SK-N-SH (cell line): ENCODE measurements around the gene NR2F1-AS1. TPM values are rescaled to one million over a fixed set of nuclear protein-coding genes. Genes with fewer than 3 reads are reported as not detected.

ENCODE experiments used
- CTCF ChIA-PET: fragments of 300-600, 350-600 bp; formaldehyde crosslinking; extraction: SDS; loops from one replicate; lab custom pipeline; 2021; lab: Yijun Ruan, JAX
- POLR2A ChIA-PET: fragments of 350-600 bp; sonication (Branson Sonifier 250); formaldehyde crosslinking; extraction: SDS; loops from one replicate; lab custom pipeline; 2020; ENCODE audit warnings: antibody characterized with exemption, inconsistent platforms; lab: Yijun Ruan, JAX
- DNase-seq: peaks from one replicate; pipeline ENCODE4 v3.0.0; 2012
- H2AFZ ChIP-seq: fragments of 200-600 bp; sonication (generic); 2 replicates; pipeline ENCODE4 v1.8.1; 2016; ENCODE audit warnings: antibody characterized with exemption, mild to moderate bottlenecking, low read depth
- H3F3A ChIP-seq: fragments of 200-600 bp; sonication (generic); replicated peaks from 2 replicates; pipeline ENCODE3; 2016; ENCODE audit warnings: antibody characterized with exemption, mild to moderate bottlenecking; ENCODE audit not compliant: insufficient read depth
- H3K27ac ChIP-seq, 2 experiments: fragments of 200-500 bp in 1 of 2; fragments of 200-600 bp in 1 of 2; sonication (Bioruptor generic) in 1 of 2; sonication (generic), shearing (Covaris generic) in 1 of 2; 2 replicates each; pipeline versions ENCODE4 v1.5.1 to v1.6.1; 2014 to 2016; ENCODE audit warnings: low read depth in 2 of 2, inconsistent platforms in 1 of 2, low read length in 1 of 2, mild to moderate bottlenecking in 1 of 2, mixed read lengths in 1 of 2
- H3K27me3 ChIP-seq: fragments of 200-600 bp; sonication (generic), shearing (Covaris generic); 2 replicates; pipeline ENCODE4 v1.6.1; 2016; ENCODE audit warnings: mixed run types; ENCODE audit not compliant: insufficient read depth
- H3K36me3 ChIP-seq, 2 experiments: fragments of 200-500 bp in 1 of 2; fragments of 200-600 bp in 1 of 2; sonication (Bioruptor generic) in 1 of 2; sonication (generic) in 1 of 2; replicated peaks in 1 of 2; 2 replicates each; pipeline versions ENCODE3 to v1.5.1; 2014 to 2016; ENCODE audit warnings: low read length in 1 of 2, mild to moderate bottlenecking in 1 of 2; ENCODE audit not compliant: insufficient read depth in 2 of 2, control insufficient read depth in 1 of 2
- H3K4me1 ChIP-seq, 2 experiments: fragments of 200-500 bp in 1 of 2; fragments of 200-600 bp in 1 of 2; sonication (Bioruptor generic) in 1 of 2; sonication (generic), shearing (Covaris generic) in 1 of 2; 2 replicates each; pipeline versions ENCODE4 v1.5.1 to v1.6.1; 2014 to 2016; ENCODE audit warnings: low read depth in 1 of 2, low read length in 1 of 2, mixed run types in 1 of 2; ENCODE audit not compliant: insufficient read depth in 2 of 2, control insufficient read depth in 1 of 2
- H3K4me2 ChIP-seq: fragments of 200-600 bp; sonication (generic), shearing (Covaris generic); 2 replicates; pipeline ENCODE4 v1.6.1; 2017; ENCODE audit warnings: mixed run types
- H3K4me3 ChIP-seq, 2 experiments: fragments of 200-500 bp in 1 of 2; fragments of 200-600 bp in 1 of 2; sonication (Bioruptor generic) in 1 of 2; sonication (generic), shearing (Covaris generic) in 1 of 2; 2 replicates each; pipeline versions ENCODE4 v1.5.1 to v1.8.1; 2014 to 2016; ENCODE audit warnings: low read depth in 2 of 2, inconsistent platforms in 1 of 2, low read length in 1 of 2, mild to moderate bottlenecking in 1 of 2, mixed read lengths in 1 of 2, moderate library complexity in 1 of 2
- H3K79me2 ChIP-seq: fragments of 200-600 bp; sonication (generic); 2 replicates; pipeline ENCODE4 v1.8.1; 2017; ENCODE audit warnings: mild to moderate bottlenecking; ENCODE audit not compliant: insufficient read depth
- H3K9ac ChIP-seq: fragments of 200-600 bp; sonication (generic); 2 replicates; pipeline ENCODE4 v1.6.1; 2017; ENCODE audit warnings: mixed run types
- H3K9me2 ChIP-seq: fragments of 200-600 bp; sonication (generic); 2 replicates; pipeline ENCODE4 v1.6.1; 2017; ENCODE audit warnings: mixed run types
- H3K9me3 ChIP-seq: fragments of 200-600 bp; sonication (generic); 2 replicates; pipeline ENCODE4 v1.6.1; 2017; ENCODE audit warnings: mixed run types, mild to moderate bottlenecking, moderate library complexity
- H4K20me1 ChIP-seq: fragments of 200-600 bp; sonication (generic); 2 replicates; pipeline ENCODE4 v1.6.1; 2017; ENCODE audit warnings: mild to moderate bottlenecking, mixed run types; ENCODE audit not compliant: insufficient read depth
- ELF1 ChIP-seq: IDR thresholded peaks from 2 replicates; pipeline ENCODE4 v1.4.0; 2012
- EP300 ChIP-seq, 2 experiments: IDR thresholded peaks; 2 replicates each; pipeline versions ENCODE4 v1.4.0 to v1.6.1; 2012; ENCODE audit warnings: borderline replicate concordance in 1 of 2, low read depth in 1 of 2, low read length in 1 of 2
- EZH2phosphoT487 ChIP-seq: fragments of 200-600 bp; sonication (generic); IDR thresholded peaks from 2 replicates; pipeline ENCODE4 v1.6.1; 2017; ENCODE audit warnings: low read depth, mixed run types, mild to moderate bottlenecking, antibody characterized with exemption, moderate library complexity, borderline replicate concordance
- FOXJ3 ChIP-seq: sonication (generic); formaldehyde crosslinking; IDR thresholded peaks from 2 replicates; pipeline ENCODE4 v1.5.1; 2020; ENCODE audit warnings: mild to moderate bottlenecking, missing genetic modification reagents
- FOXM1 ChIP-seq: IDR thresholded peaks from 2 replicates; pipeline ENCODE4 v1.4.0; 2012; ENCODE audit warnings: low read depth, mild to moderate bottlenecking
- GABPA ChIP-seq: IDR thresholded peaks from 2 replicates; pipeline ENCODE4 v1.4.0; 2012; ENCODE audit warnings: low read depth, mild to moderate bottlenecking
- GATA2 ChIP-seq: sonication (generic); formaldehyde crosslinking; IDR thresholded peaks from 2 replicates; pipeline ENCODE4 v1.5.0; 2020; ENCODE audit warnings: mild to moderate bottlenecking, missing genetic modification reagents
- MXI1 ChIP-seq: IDR thresholded peaks from 2 replicates; pipeline ENCODE4 v1.6.1; 2012; ENCODE audit warnings: mild to moderate bottlenecking, low read depth, low read length, improper control_type of control experiment
- NRF1 ChIP-seq: IDR thresholded peaks from 2 replicates; pipeline ENCODE4 v1.6.1; 2012; ENCODE audit warnings: low read depth, mild to moderate bottlenecking, low read length
- RAD21 ChIP-seq: IDR thresholded peaks from 2 replicates; pipeline ENCODE4 v1.6.1; 2012; ENCODE audit warnings: mild to moderate bottlenecking, low read length
- RCOR1 ChIP-seq: fragments of 150-350 bp; IDR thresholded peaks from 2 replicates; pipeline ENCODE4 v1.6.1; 2017; ENCODE audit warnings: antibody characterized with exemption, low read length
- RXRA ChIP-seq: IDR thresholded peaks from 2 replicates; pipeline ENCODE4 v1.4.0; 2012; ENCODE audit warnings: low read depth, mild to moderate bottlenecking, borderline replicate concordance
- SIN3A ChIP-seq: IDR thresholded peaks from 2 replicates; pipeline ENCODE4 v1.6.1; 2012; ENCODE audit warnings: low read depth, mild to moderate bottlenecking, low read length, moderate library complexity, borderline replicate concordance
- SMC3 ChIP-seq: IDR thresholded peaks from 2 replicates; pipeline ENCODE4 v1.6.1; 2012; ENCODE audit warnings: low read depth, low read length, improper control_type of control experiment
- TAF1 ChIP-seq: IDR thresholded peaks from 2 replicates; pipeline ENCODE4 v1.6.1; 2012; ENCODE audit warnings: low read depth, mild to moderate bottlenecking, low read length, moderate library complexity, borderline replicate concordance
- TCF12 ChIP-seq: IDR thresholded peaks from 2 replicates; pipeline ENCODE4 v1.4.0; 2012
- TEAD4 ChIP-seq: IDR thresholded peaks from 2 replicates; pipeline ENCODE4 v1.4.0; 2012; ENCODE audit warnings: mild to moderate bottlenecking, borderline replicate concordance; ENCODE audit not compliant: insufficient read depth
- YY1 ChIP-seq: IDR thresholded peaks from 2 replicates; pipeline ENCODE4 v1.4.0; 2012; ENCODE audit warnings: low read depth, mild to moderate bottlenecking
- WGBS: methylation state at CpG from one replicate; pipeline ENCODE4 v1.1.6; 2017; ENCODE audit warnings: low lambda C conversion rate; 5-methylcytosine and 5-hydroxymethylcytosine counted together
- polyA plus RNA-seq, 3 experiments: library from polyadenylated mRNA; depleted of rRNA; stranded (reverse); fragments of >200 nt; gene quantifications; 2 replicates each; pipeline ENCODE4 v1.2.3, GENCODE V29; 2012
- TF ChIP-seq, protein P1 (sequence below): fragments of 150-350 bp; IDR thresholded peaks from 2 replicates; pipeline ENCODE4 v1.6.1; 2016; ENCODE audit warnings: mild to moderate bottlenecking, low read depth, low read length
- TF ChIP-seq, protein P2 (sequence below): IDR thresholded peaks from 2 replicates; pipeline ENCODE4 v1.4.0; 2012; ENCODE audit warnings: low read depth, borderline replicate concordance
- TF ChIP-seq, protein P3 (sequence below): fragments of 200-600 bp; sonication (generic); IDR thresholded peaks from 2 replicates; pipeline ENCODE4 v1.6.1; 2017; ENCODE audit warnings: antibody characterized with exemption, mild to moderate bottlenecking, moderate library complexity
- TF ChIP-seq, protein P4 (sequence below): IDR thresholded peaks from 2 replicates; pipeline ENCODE4 v1.4.0; 2012; ENCODE audit warnings: low read depth, borderline replicate concordance
- TF ChIP-seq, protein P5 (sequence below): IDR thresholded peaks from 2 replicates; pipeline ENCODE4 v1.4.0; 2012; ENCODE audit warnings: low read depth
- TF ChIP-seq, protein P6 (sequence below): IDR thresholded peaks from 2 replicates; pipeline ENCODE4 v1.6.1; 2012; ENCODE audit warnings: mild to moderate bottlenecking, low read depth, low read length, moderate library complexity

Gene NR2F1-AS1
- polyA plus RNA-seq, 1 of the 3 experiments (the other 2 are of a cell fraction), result 7.4 TPM

DNA sequence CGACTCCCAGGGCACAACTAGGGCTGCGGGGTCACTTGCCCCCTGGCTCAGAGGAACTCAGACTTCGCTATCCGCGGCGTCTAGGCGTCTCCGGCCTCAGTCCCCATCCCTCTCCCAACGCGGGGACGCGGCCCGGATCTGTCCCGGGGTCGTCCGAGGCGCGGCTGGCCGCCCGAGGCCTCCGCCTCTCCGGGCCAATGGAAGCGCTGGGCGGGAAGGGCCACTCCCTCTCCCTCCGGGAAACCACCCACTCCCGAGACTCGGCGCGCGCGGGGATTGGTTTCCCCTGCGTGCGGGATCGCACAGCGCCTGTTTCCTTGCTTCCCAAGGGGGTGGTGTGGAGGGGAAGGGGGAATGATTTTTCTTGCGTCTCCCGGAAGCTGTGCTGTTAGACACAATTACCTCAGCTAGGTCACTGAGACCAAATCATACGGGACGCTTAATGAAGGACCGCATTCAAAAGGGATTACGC lies 40.3 kb upstream of the NR2F1-AS1 start:
- Histone ChIP-seq H3K79me2 (no peaks in the 10 kb centered on the region), H3K9ac (peak overlapping the region; percentile 73), H3K9me2 (no peaks in the 10 kb centered on the region), H3K27ac (peak overlapping the region; percentile 86 to 97), H3K4me2 (peak overlapping the region; percentile 96), H3K36me3 (no peaks in the 10 kb centered on the region), H3K27me3 (no peaks in the 10 kb centered on the region), H3K9me3 (no peaks in the 10 kb centered on the region), H4K20me1 (no peaks in the 10 kb centered on the region), H3K4me1 (peaks cover 0 to 4% of the 10 kb centered on the region in 2 experiments; a peak in 2 of 4 replicates), H2AFZ (peak overlapping the region; percentile 76), H3K4me3 (peak overlapping the region; percentile 71 to 85), H3F3A (peaks cover 13% of the 10 kb centered on the region)
- ChIA-PET POLR2A (interaction anchor here (0.6 to 2.8 kb wide), 8 partner anchors 20 to 1122 kb away, joined by 3 to 18 read pairs (median 4); partner anchors contain the start of gene NR2F1), CTCF (interaction anchor here (0.9 to 4.5 kb wide), 9 partner anchors 9 to 712 kb away, joined by 3 to 34 read pairs (median 4); no protein-coding TSS in a partner anchor)
- WGBS, result 1% methylated on average over 15 of the region's 41 CpGs
- peak; percentile 88 for DNase-seq
- TF ChIP-seq FOXJ3 (CRISPR knock-in tag) (no peak; the same call in 1 of the 2 replicates), RCOR1 (no peak), ELF1 (no peak; the same call in 1 of the 2 replicates), EZH2phosphoT487 (no peak), TCF12 (no peak; the same call in 1 of the 2 replicates), SMC3 (no peak), GATA2 (CRISPR knock-in tag) (peak; percentile 33; the same call in 1 of the 2 replicates), GABPA (peak; percentile 53; the same call in 1 of the 2 replicates), EP300 (IDR thresholded peaks at IDR 0.05; ENCODE audit: borderline replicate concordance in 1 of 2, low read depth in 1 of 2, low read length in 1 of 2) (peak in 1 of 2 experiments; percentile 15; a peak in 1 of 4 replicates), RXRA (no peak), FOXM1 (no peak), MXI1 (peak; percentile 54), TEAD4 (no peak), TAF1 (no peak; the same call in 1 of the 2 replicates), RAD21 (no peak), SIN3A (no peak), NRF1 (peak; percentile 24; the same call in 1 of the 2 replicates), YY1 (no peak)
- TF ChIP-seq, protein P1, sequence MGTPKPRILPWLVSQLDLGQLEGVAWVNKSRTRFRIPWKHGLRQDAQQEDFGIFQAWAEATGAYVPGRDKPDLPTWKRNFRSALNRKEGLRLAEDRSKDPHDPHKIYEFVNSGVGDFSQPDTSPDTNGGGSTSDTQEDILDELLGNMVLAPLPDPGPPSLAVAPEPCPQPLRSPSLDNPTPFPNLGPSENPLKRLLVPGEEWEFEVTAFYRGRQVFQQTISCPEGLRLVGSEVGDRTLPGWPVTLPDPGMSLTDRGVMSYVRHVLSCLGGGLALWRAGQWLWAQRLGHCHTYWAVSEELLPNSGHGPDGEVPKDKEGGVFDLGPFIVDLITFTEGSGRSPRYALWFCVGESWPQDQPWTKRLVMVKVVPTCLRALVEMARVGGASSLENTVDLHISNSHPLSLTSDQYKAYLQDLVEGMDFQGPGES, result no peak
- TF ChIP-seq, protein P2, sequence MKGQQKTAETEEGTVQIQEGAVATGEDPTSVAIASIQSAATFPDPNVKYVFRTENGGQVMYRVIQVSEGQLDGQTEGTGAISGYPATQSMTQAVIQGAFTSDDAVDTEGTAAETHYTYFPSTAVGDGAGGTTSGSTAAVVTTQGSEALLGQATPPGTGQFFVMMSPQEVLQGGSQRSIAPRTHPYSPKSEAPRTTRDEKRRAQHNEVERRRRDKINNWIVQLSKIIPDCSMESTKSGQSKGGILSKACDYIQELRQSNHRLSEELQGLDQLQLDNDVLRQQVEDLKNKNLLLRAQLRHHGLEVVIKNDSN, result no peak
- TF ChIP-seq, protein P3, sequence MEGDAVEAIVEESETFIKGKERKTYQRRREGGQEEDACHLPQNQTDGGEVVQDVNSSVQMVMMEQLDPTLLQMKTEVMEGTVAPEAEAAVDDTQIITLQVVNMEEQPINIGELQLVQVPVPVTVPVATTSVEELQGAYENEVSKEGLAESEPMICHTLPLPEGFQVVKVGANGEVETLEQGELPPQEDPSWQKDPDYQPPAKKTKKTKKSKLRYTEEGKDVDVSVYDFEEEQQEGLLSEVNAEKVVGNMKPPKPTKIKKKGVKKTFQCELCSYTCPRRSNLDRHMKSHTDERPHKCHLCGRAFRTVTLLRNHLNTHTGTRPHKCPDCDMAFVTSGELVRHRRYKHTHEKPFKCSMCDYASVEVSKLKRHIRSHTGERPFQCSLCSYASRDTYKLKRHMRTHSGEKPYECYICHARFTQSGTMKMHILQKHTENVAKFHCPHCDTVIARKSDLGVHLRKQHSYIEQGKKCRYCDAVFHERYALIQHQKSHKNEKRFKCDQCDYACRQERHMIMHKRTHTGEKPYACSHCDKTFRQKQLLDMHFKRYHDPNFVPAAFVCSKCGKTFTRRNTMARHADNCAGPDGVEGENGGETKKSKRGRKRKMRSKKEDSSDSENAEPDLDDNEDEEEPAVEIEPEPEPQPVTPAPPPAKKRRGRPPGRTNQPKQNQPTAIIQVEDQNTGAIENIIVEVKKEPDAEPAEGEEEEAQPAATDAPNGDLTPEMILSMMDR, result no peak
- TF ChIP-seq, protein P4, sequence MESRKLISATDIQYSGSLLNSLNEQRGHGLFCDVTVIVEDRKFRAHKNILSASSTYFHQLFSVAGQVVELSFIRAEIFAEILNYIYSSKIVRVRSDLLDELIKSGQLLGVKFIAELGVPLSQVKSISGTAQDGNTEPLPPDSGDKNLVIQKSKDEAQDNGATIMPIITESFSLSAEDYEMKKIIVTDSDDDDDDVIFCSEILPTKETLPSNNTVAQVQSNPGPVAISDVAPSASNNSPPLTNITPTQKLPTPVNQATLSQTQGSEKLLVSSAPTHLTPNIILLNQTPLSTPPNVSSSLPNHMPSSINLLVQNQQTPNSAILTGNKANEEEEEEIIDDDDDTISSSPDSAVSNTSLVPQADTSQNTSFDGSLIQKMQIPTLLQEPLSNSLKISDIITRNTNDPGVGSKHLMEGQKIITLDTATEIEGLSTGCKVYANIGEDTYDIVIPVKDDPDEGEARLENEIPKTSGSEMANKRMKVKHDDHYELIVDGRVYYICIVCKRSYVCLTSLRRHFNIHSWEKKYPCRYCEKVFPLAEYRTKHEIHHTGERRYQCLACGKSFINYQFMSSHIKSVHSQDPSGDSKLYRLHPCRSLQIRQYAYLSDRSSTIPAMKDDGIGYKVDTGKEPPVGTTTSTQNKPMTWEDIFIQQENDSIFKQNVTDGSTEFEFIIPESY, result no peak
- TF ChIP-seq, protein P5, sequence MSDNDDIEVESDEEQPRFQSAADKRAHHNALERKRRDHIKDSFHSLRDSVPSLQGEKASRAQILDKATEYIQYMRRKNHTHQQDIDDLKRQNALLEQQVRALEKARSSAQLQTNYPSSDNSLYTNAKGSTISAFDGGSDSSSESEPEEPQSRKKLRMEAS, result peak; percentile 60; the same call in 1 of the 2 replicates
- TF ChIP-seq, protein P6, sequence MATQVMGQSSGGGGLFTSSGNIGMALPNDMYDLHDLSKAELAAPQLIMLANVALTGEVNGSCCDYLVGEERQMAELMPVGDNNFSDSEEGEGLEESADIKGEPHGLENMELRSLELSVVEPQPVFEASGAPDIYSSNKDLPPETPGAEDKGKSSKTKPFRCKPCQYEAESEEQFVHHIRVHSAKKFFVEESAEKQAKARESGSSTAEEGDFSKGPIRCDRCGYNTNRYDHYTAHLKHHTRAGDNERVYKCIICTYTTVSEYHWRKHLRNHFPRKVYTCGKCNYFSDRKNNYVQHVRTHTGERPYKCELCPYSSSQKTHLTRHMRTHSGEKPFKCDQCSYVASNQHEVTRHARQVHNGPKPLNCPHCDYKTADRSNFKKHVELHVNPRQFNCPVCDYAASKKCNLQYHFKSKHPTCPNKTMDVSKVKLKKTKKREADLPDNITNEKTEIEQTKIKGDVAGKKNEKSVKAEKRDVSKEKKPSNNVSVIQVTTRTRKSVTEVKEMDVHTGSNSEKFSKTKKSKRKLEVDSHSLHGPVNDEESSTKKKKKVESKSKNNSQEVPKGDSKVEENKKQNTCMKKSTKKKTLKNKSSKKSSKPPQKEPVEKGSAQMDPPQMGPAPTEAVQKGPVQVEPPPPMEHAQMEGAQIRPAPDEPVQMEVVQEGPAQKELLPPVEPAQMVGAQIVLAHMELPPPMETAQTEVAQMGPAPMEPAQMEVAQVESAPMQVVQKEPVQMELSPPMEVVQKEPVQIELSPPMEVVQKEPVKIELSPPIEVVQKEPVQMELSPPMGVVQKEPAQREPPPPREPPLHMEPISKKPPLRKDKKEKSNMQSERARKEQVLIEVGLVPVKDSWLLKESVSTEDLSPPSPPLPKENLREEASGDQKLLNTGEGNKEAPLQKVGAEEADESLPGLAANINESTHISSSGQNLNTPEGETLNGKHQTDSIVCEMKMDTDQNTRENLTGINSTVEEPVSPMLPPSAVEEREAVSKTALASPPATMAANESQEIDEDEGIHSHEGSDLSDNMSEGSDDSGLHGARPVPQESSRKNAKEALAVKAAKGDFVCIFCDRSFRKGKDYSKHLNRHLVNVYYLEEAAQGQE, result no peak
